ENCODE measurements around the gene AQP1. TPM values are rescaled to one million over a fixed set of nuclear protein-coding genes. Genes with fewer than 3 reads are reported as not detected.

Gene AQP1
- polyA plus RNA-seq, 3 donors, result 201 to 251 (median 206) TPM

DNA sequence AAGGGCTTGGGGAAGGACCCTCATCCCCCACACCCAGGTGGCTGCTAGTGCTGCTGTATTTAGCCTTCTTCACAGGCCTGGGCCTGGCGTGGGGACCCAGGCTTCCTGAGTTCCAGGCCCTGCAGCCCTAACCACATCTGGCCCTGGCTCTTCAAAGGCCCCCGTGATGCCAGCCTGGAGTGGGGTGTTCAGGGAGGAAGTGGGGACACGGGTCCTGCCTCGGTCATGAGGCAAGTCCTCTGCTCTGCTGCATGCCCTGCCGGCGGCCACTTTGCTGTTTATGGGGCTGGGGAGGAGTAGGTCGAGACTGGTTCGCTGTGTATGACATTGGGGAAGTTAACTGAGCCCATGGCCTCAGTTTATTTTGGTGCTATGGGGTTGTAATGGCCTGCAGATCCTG is 8.5 kb upstream of the AQP1 start:
- no peak for DNase-seq

DNA sequence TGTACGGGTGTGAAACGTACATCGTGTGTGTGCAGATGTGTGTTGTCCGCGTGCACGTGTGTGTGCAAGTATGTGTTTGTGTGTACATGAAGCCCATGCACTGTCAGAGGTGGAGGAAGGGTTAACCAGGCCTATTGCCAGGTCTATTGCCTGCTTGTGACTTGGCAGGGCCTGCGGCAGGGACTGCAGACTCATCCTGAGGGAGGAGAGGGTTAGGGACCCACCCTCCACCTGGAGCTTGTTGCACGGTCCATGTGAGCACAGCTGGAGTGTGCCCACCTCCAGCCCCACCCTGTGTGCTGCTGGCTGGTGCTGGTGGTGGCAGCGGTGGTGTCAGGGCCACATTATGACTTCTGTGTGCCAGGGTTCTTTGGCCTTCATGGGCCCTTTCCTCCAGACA is 7.1 kb upstream of the AQP1 start:
- no peak for DNase-seq

DNA sequence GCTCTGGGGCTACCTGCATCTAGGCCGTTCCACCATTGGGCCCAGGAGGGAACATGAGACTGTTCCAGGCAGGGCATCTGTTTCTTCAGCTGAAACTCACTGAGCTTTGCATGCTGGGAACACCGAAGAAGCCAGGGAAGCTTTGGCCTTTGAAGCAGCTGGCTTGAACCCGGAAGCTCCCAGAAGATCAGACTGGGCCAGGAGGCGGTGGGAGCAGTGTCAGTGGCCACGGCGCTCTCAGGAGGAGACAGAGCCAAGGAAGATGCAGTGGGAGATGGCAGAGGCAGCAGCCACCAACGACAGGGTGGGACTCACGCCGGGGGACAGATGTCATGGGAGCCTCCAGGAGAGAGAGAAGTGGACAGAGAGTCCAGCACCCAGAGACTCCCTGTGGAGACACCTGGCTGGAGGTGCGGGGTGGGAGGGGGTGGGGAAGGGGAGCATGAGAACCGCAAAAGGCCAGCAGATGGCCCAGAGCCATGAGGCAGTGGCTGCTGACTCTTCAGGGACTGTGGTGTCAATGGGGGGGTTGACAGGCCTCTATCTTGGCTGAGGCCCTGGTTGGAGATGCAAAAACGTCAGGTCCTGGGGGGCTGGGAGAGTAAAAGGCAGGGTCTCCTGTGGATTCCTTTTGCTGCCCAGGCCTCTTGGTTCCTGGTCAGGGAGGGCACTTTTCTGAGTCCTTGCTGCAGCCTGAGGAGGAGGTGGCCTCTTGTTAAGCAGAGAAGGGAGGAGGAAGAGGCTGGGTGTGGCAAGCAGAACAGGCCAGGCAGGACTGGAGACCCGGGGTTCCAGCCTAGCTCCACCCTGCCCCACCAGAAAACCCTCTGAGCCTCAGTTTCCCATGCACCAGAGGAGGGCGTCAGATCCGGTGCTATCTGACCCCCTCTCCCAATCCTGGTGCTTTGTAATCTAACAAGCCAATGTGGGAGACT is 6.3 kb upstream of the AQP1 start:
- DNase-seq, result no peak

DNA sequence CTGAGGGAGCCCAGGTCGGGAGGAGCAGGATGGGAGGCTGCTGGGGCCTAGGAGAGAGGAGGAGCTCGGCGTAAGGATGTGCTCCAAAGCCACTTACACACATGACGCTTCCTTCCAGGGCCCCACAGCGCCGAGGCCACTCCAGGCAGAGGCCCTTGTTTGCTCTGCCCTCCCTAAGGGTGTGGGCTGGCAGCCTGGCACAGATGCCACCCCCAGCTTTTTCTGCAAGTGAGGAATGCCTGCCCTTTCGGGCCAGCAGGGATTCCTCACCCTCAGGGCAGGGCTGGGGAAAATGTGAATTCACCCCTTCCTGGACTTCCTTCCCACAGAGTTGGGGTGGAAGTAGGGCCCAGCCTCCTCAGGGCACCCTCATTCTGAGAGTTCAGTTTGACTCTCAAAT is 5.6 kb upstream of the AQP1 start:
- DNase-seq, result no peak

GRCh38 chr7:30906515-30907240 is 5.0 kb upstream of the AQP1 start:
- DNase-seq, result no peak

DNA sequence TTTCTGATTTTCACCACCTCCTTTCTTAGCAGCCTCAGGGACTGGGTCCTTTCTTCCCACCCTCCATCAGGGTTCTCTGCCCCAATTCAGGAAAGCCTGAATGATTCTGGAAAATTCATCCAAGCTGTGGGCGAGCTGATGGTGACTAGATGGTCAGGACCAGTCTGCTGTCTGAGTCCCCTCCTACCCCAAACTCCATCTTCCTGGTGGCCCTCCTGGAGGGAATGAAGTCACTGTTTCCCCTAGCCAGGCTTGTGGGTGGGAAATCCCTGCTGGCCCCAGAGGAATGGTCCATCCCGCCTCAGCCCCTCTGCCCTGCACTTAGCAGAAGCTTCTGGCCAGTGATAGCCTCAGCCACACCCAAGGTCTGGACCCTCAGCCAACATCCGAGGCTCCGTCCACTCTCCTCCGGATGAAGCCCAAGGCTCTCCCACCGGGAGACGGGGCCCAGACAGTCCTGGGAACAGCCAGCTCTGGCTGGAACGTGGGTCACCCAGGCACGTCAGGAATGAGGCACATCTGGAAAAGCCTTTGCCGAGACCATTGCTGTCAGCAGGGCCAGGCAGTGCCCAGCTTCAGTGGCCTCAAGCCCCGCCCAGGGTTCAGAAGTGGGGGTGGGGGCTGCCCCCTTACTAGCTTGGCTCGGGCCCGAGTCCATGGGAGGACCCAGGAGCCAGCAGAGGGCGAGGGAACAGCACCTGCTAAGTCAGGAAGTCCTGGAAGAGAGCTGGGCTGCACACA is 4.0 kb upstream of the AQP1 start:
- no peak for DNase-seq

DNA sequence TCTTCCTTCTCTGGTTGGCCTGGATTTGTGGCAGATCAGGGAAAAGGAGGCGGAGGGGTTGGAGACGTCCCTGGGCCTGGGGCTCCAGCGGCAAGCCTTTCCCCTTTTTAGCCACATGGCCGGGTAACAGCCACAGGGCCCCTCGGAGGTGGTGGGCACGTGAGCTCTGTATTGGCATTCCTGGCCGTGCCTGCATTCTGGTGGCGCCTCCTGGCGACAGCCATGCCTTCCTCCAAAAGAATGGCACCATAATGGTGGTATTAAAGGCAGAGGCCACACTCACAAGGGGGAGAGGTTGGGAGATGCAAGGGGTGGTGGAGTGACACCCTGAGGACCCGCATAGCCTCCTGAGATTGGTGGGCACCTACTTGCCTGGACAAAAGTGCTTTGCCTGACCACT is 3.0 kb upstream of the AQP1 start:
- DNase-seq, result no peak

GRCh38 chr7:30909431-30909830 is 2.2 kb upstream of the AQP1 start:
- DNase-seq, result no peak

- DNase-seq, result no peak
Observed at GRCh38 chr7:30910411-30911073, 1.1 kb upstream of the AQP1 start.

GRCh38 chr7:30911133-30911532 is 520 bp upstream of the AQP1 start:
- DNase-seq, result no peak

GRCh38 chr7:30912021-30912730 is 523 bp downstream of the AQP1 start:
- no peak for DNase-seq

DNA sequence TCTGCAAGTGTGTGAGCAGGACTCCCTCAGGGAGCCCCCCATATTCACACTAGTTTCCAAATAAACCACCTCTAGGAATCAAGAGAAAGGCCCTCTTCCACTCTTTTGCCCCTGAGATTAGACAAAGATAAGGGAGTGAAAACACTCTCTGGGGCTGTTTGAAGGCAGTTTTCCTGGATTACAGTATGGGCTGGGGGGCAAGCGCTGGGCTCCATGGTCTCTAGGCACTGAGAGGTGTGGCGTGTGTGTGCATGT is 1.0 kb downstream of the AQP1 start:
- DNase-seq, result no peak

- no peak for DNase-seq
Observed at GRCh38 chr7:30912986-30913811, 1.5 kb downstream of the AQP1 start.

DNA sequence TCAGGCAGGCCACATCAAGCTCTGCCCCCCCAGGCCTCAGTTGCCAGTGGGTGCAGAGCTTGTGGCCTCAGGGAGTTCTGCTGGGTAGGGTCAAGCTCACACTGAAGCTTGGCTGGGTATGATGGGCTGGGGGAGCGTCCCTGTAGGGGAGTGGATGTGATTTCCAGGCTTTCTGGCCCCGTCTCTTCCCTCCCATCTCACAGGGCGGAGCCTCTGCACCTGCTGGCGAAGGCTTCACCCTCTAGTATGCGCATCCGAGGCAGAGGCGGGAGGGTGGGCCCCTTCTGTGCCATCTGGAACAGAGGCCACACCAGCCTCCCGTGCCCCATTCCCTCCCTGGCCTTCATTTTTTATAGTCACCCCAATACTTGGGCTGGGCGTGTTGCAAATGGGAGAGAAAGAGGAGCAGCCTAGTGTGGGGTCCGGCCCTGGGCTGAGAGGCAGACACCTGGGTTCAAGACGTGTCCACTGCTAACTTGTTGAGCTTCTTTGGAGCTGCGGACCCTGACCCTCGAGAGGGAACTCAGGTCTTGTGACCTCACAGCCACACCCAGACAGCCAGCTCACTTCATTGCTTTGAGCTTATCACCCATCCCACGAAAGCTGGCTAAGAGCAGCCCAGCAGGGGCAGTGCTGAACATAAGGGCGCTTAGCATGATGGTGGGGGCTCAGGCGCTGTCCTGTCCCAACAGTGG is 2.3 kb downstream of the AQP1 start:
- DNase-seq, result no peak

DNA sequence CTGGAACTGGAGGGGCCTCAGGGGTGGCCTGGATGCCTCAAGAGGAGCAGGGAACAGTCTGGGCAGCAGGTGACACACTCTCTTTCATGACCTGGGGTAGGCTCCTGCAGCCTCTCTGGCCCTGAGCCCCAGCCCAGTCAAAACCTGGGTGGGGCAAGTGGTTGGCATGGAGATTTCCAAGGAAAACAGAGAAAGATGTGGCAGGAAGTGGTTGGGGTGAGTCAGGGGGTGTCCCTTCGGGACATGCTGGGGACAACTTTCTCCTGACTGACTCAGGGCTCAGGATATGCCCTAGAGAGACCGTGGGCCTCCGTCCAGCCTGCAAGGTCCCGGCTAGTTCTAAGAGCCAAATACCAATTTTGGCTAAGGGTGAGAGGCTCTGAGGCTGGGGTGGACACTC is 2.9 kb downstream of the AQP1 start:
- no peak for DNase-seq

GRCh38 chr7:30915005-30915601 is 3.5 kb downstream of the AQP1 start:
- no peak for DNase-seq

GRCh38 chr7:30915751-30916150 is 4.1 kb downstream of the AQP1 start:
- DNase-seq, result no peak

- no peak for DNase-seq
Observed at GRCh38 chr7:30916255-30916654, 4.6 kb downstream of the AQP1 start.

DNA sequence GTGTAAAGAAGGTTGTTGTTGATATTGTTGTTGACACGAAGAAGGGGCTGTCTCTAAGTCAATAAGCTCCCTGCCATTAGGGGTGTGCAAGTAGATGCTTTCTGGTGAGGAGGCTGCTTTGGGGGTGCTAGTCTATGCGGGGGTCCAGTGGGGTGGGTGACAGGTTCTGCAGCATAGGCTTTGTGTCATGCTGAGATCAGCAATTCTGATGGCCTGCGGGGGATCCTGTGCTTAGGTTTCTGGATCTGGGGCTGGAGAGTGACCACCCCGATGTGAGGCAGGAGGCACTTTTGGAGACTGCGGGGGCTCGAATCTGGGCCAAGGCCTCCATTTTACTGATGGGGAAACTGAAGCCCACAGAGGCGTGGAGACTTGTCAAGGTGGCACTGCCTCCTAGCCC is 5.1 kb downstream of the AQP1 start:
- DNase-seq, result no peak
